OCI-LY7 (cell line): ENCODE results near the gene NSL1. TPM values are rescaled to one million over a fixed set of nuclear protein-coding genes. Genes with fewer than 3 reads are reported as not detected.

Experiments
- BruUV-seq: library from RNA; stranded (reverse); fragments of 400-500 nt; replicated peaks from 2 replicates; lab custom pipeline; 2021; lab: Mats Ljungman, UMichigan
- CTCF ChIA-PET: fragments of 300-600 bp; sonication (Branson Sonifier 250); formaldehyde crosslinking; loops from one replicate; lab custom pipeline; 2022; ENCODE audit warnings: antibody characterized with exemption; ENCODE audit not compliant: unreplicated experiment; lab: Charles Lee
- POLR2A ChIA-PET: fragments of 300-600 bp; sonication (Branson Sonifier 250); formaldehyde crosslinking; loops from one replicate; lab custom pipeline; 2022; ENCODE audit warnings: antibody characterized with exemption; lab: Charles Lee
- DNase-seq: peaks from one replicate; pipeline ENCODE4 v3.0.0-alpha.2; 2015; ENCODE audit warnings: low spot score
- H2AFZ ChIP-seq: fragments of 200-600 bp; sonication (generic), shearing (Covaris generic); 2 replicates; pipeline ENCODE4 v1.6.1; 2014; ENCODE audit warnings: mild to moderate bottlenecking, antibody characterized with exemption, low read length, moderate library complexity
- H3K27ac ChIP-seq: fragments of 200-600 bp; sonication (generic); 2 replicates; pipeline ENCODE4 v1.5.1; 2014; ENCODE audit warnings: mixed run types, low read depth, mild to moderate bottlenecking, moderate library complexity, low read length, inconsistent platforms; ENCODE audit not compliant: poor library complexity, severe bottlenecking
- H3K36me3 ChIP-seq: fragments of 200-600 bp; sonication (generic); 2 replicates; pipeline ENCODE4 v1.6.1; 2014; ENCODE audit warnings: mild to moderate bottlenecking, antibody characterized with exemption, low read length, moderate library complexity, mixed read lengths; ENCODE audit not compliant: insufficient read depth
- H3K4me1 ChIP-seq: fragments of 200-600 bp; sonication (generic); 2 replicates; pipeline ENCODE4 v1.5.1; 2014; ENCODE audit warnings: mild to moderate bottlenecking, low read length; ENCODE audit not compliant: insufficient read depth, poor library complexity, severe bottlenecking
- H3K4me2 ChIP-seq: fragments of 200-600 bp; sonication (generic); 2 replicates; pipeline ENCODE4 v1.6.1; 2014; ENCODE audit warnings: mild to moderate bottlenecking, low read length
- H3K4me3 ChIP-seq: fragments of 200-600 bp; sonication (generic); 2 replicates; pipeline ENCODE4 v1.5.1; 2014; ENCODE audit warnings: mild to moderate bottlenecking, low read depth, low read length; ENCODE audit not compliant: poor library complexity, severe bottlenecking
- H3K79me2 ChIP-seq: fragments of 200-600 bp; sonication (generic); 2 replicates; pipeline ENCODE4 v1.6.1; 2016; ENCODE audit warnings: low read depth, mild to moderate bottlenecking, low read length, moderate library complexity, mixed read lengths; ENCODE audit not compliant: insufficient read depth
- H3K9me2 ChIP-seq: fragments of 200-600 bp; sonication (generic); 2 replicates; pipeline ENCODE4 v1.6.1; 2016; ENCODE audit warnings: mild to moderate bottlenecking, low read length, mixed read lengths; ENCODE audit not compliant: insufficient read depth
- H3K9me3 ChIP-seq: fragments of 200-600 bp; sonication (generic); 2 replicates; pipeline ENCODE4 v1.6.1; 2014; ENCODE audit warnings: mild to moderate bottlenecking, mixed run types, low read length, mixed read lengths
- H4K20me1 ChIP-seq: fragments of 200-600 bp; sonication (generic); 2 replicates; pipeline ENCODE4 v1.6.1; 2014; ENCODE audit warnings: mild to moderate bottlenecking, antibody characterized with exemption, low read length, moderate library complexity, mixed read lengths; ENCODE audit not compliant: insufficient read depth
- CTCF ChIP-seq: fragments of 200-600 bp; sonication (generic); conservative IDR thresholded peaks from 2 replicates; pipeline ENCODE4 v1.5.1; 2014; ENCODE audit warnings: mild to moderate bottlenecking, antibody characterized with exemption, low read length, moderate library complexity, mixed read lengths
- EZH2phosphoT487 ChIP-seq: fragments of 200-600 bp; sonication (generic); IDR thresholded peaks from 2 replicates; pipeline ENCODE4 v1.6.1; 2018; ENCODE audit warnings: low read depth, borderline replicate concordance, mild to moderate bottlenecking, mixed run types, antibody characterized with exemption, low read length, moderate library complexity, mixed read lengths
- intact Hi-C: fragments of 100-400 bp; cut with micrococcal nuclease; formaldehyde crosslinking; loops from one replicate; pipeline ENCODE4 v1.10.0; 2022; ENCODE audit not compliant: unreplicated experiment
- total RNA-seq, 2 experiments: library from RNA; depleted of rRNA in 1 of 2; stranded (reverse); fragments of >200 nt in 1 of 2; shearing (Covaris generic) in 1 of 2; gene quantifications; 2 replicates each; pipeline ENCODE4 v1.2.3, GENCODE V29; 2014 to 2022

Gene NSL1
- total RNA-seq, 2 experiments from 2014 or later = 66.8 to 70.9 TPM

- intact Hi-C loops = no loop called here
- no peak overlapping the region for H3K4me2 ChIP-seq
- H3K36me3 ChIP-seq = peaks cover 4% of the 10 kb centered on the region; the same call in 1 of the 2 replicates
- no TSS peak for BruUV-seq
- H3K9me3 ChIP-seq = peaks cover 11% of the 10 kb centered on the region; the same call in 1 of the 2 replicates
- POLR2A ChIA-PET = interaction anchor here (0.5 to 1.9 kb wide), 2 partner anchors 16 to 54 kb away, joined by 3 to 7 read pairs; no protein-coding TSS in a partner anchor
- no peaks in the 10 kb centered on the region for H3K9me2 ChIP-seq
- no peak for DNase-seq
- H3K4me1 ChIP-seq = peaks cover 17% of the 10 kb centered on the region
- H2AFZ ChIP-seq = no peak overlapping the region
- H3K27ac ChIP-seq = no peak overlapping the region
- no peak for TF ChIP-seq CTCF
- no peak for TF ChIP-seq EZH2phosphoT487
- H3K4me3 ChIP-seq = no peak overlapping the region
- no peaks in the 10 kb centered on the region for H3K79me2 ChIP-seq
- CTCF ChIA-PET = interaction anchor here (0.5 kb wide), 1 partner anchor 80 kb away, joined by 3 read pairs; no protein-coding TSS in a partner anchor
- H4K20me1 ChIP-seq = no peaks in the 10 kb centered on the region
Measured at GRCh38 chr1:212820969-212821368, 29.4 kb upstream of the NSL1 start.

GRCh38 chr1:212819726-212820125 lies 28.1 kb upstream of the NSL1 start:
- H3K9me3 ChIP-seq = no peaks in the 10 kb centered on the region
- H3K79me2 ChIP-seq = no peaks in the 10 kb centered on the region
- no TSS peak for BruUV-seq
- ChIA-PET CTCF (no interaction called here), POLR2A (interaction anchor here (0.5 to 1.9 kb wide), 11 partner anchors 10 to 210 kb away, joined by 3 to 7 read pairs (median 4); no protein-coding TSS in a partner anchor)
- peak overlapping the region; percentile 66 for H3K4me2 ChIP-seq
- H3K9me2 ChIP-seq = no peaks in the 10 kb centered on the region
- intact Hi-C loops = loop anchor here (5.0 kb wide), 1 partner anchor 38 kb away; the partner anchor contains the start of gene FLVCR1
- no peak overlapping the region for H3K27ac ChIP-seq
- H4K20me1 ChIP-seq = no peaks in the 10 kb centered on the region
- H2AFZ ChIP-seq = no peak overlapping the region
- H3K4me3 ChIP-seq = peak overlapping the region; percentile 18
- peaks cover 14% of the 10 kb centered on the region; the same call in 1 of the 2 replicates for H3K36me3 ChIP-seq
- DNase-seq = peak; percentile 50
- H3K4me1 ChIP-seq = peaks cover 17% of the 10 kb centered on the region
- TF ChIP-seq CTCF (no peak), EZH2phosphoT487 (no peak)
